HEK293 (cell line): ENCODE data around the gene PPIL4.

Source experiments
- GLI4 ChIP-seq: fragments of 450-650 bp; formaldehyde crosslinking; IDR thresholded peaks from 2 replicates; pipeline ENCODE4 v1.5.1; 2016; ENCODE audit warnings: missing biosample characterization, missing genetic modification characterization
- YY2 ChIP-seq: fragments of 450-650 bp; formaldehyde crosslinking; IDR thresholded peaks from 2 replicates; pipeline ENCODE4 v1.5.1; 2016; ENCODE audit warnings: missing biosample characterization, missing genetic modification characterization
- ZBTB8A ChIP-seq: fragments of 450-650 bp; formaldehyde crosslinking; IDR thresholded peaks from 2 replicates; pipeline ENCODE4 v1.5.1; 2016; ENCODE audit warnings: missing biosample characterization, missing genetic modification characterization
- ZFP3 ChIP-seq: fragments of 450-650 bp; formaldehyde crosslinking; IDR thresholded peaks from 2 replicates; pipeline ENCODE4 v1.5.1; 2016; ENCODE audit warnings: low read depth, missing biosample characterization, missing genetic modification characterization
- ZFP37 ChIP-seq: fragments of 450-650 bp; formaldehyde crosslinking; IDR thresholded peaks from 2 replicates; pipeline ENCODE4 v1.5.1; 2016; ENCODE audit warnings: missing biosample characterization, missing genetic modification characterization
- ZFP69B ChIP-seq: fragments of 450-650 bp; formaldehyde crosslinking; IDR thresholded peaks from 2 replicates; pipeline ENCODE4 v1.5.1; 2016; ENCODE audit warnings: missing biosample characterization, missing genetic modification characterization
- ZNF184 ChIP-seq: fragments of 450-650 bp; IDR thresholded peaks from 2 replicates; pipeline ENCODE4 v1.5.1; 2018; ENCODE audit warnings: missing biosample characterization, mild to moderate bottlenecking, missing genetic modification characterization
- ZNF350 ChIP-seq: fragments of 450-650 bp; formaldehyde crosslinking; IDR thresholded peaks from 2 replicates; pipeline ENCODE4 v1.5.0; 2017; ENCODE audit warnings: missing biosample characterization, mild to moderate bottlenecking, missing genetic modification characterization
- ZNF404 ChIP-seq: fragments of 450-650 bp; formaldehyde crosslinking; IDR thresholded peaks from 2 replicates; pipeline ENCODE4 v1.5.1; 2017; ENCODE audit warnings: missing biosample characterization, missing genetic modification characterization
- ZNF416 ChIP-seq: fragments of 450-650 bp; formaldehyde crosslinking; IDR thresholded peaks from 2 replicates; pipeline ENCODE4 v1.5.1; 2016; ENCODE audit warnings: missing biosample characterization, missing genetic modification characterization
- ZNF423 ChIP-seq: fragments of 450-650 bp; formaldehyde crosslinking; IDR thresholded peaks from 2 replicates; pipeline ENCODE4 v1.5.1; 2016; ENCODE audit warnings: missing biosample characterization, missing genetic modification characterization
- ZNF654 ChIP-seq: fragments of 450-650 bp; formaldehyde crosslinking; IDR thresholded peaks from 2 replicates; pipeline ENCODE4 v1.5.1; 2016; ENCODE audit warnings: low read depth, missing biosample characterization, missing genetic modification characterization
- ZNF660 ChIP-seq: fragments of 450-650 bp; IDR thresholded peaks from 2 replicates; pipeline ENCODE4 v1.5.1; 2018; ENCODE audit warnings: missing biosample characterization, mild to moderate bottlenecking, missing genetic modification characterization
- TF ChIP-seq, protein P1 (sequence below): fragments of 450-650 bp; formaldehyde crosslinking; IDR thresholded peaks from 2 replicates; pipeline ENCODE4 v1.5.1; 2016; ENCODE audit warnings: missing biosample characterization, missing genetic modification characterization
- TF ChIP-seq, protein P2 (sequence below): fragments of 450-650 bp; formaldehyde crosslinking; IDR thresholded peaks from 2 replicates; pipeline ENCODE4 v1.5.1; 2017; ENCODE audit warnings: missing biosample characterization, missing genetic modification characterization
- TF ChIP-seq, protein P3 (sequence below): fragments of 450-650 bp; formaldehyde crosslinking; IDR thresholded peaks from 2 replicates; pipeline ENCODE4 v1.5.1; 2016; ENCODE audit warnings: missing biosample characterization, missing genetic modification characterization
- TF ChIP-seq, protein P4 (sequence below): fragments of 450-650 bp; formaldehyde crosslinking; IDR thresholded peaks from 2 replicates; pipeline ENCODE4 v1.5.1; 2016; ENCODE audit warnings: missing biosample characterization, missing genetic modification characterization
- TF ChIP-seq, protein P5 (sequence below): fragments of 450-650 bp; formaldehyde crosslinking; IDR thresholded peaks from 2 replicates; pipeline ENCODE4 v1.5.1; 2016; ENCODE audit warnings: missing biosample characterization, missing genetic modification characterization
- TF ChIP-seq, protein P6 (sequence below): fragments of 450-650 bp; formaldehyde crosslinking; IDR thresholded peaks from 2 replicates; pipeline ENCODE4 v1.5.1; 2016; ENCODE audit warnings: missing biosample characterization, missing genetic modification characterization, borderline replicate concordance
- TF ChIP-seq, protein P7 (sequence below): fragments of 450-650 bp; formaldehyde crosslinking; IDR thresholded peaks from 2 replicates; pipeline ENCODE4 v1.5.1; 2016; ENCODE audit warnings: missing biosample characterization, missing genetic modification characterization

The PPIL4 gene

DNA sequence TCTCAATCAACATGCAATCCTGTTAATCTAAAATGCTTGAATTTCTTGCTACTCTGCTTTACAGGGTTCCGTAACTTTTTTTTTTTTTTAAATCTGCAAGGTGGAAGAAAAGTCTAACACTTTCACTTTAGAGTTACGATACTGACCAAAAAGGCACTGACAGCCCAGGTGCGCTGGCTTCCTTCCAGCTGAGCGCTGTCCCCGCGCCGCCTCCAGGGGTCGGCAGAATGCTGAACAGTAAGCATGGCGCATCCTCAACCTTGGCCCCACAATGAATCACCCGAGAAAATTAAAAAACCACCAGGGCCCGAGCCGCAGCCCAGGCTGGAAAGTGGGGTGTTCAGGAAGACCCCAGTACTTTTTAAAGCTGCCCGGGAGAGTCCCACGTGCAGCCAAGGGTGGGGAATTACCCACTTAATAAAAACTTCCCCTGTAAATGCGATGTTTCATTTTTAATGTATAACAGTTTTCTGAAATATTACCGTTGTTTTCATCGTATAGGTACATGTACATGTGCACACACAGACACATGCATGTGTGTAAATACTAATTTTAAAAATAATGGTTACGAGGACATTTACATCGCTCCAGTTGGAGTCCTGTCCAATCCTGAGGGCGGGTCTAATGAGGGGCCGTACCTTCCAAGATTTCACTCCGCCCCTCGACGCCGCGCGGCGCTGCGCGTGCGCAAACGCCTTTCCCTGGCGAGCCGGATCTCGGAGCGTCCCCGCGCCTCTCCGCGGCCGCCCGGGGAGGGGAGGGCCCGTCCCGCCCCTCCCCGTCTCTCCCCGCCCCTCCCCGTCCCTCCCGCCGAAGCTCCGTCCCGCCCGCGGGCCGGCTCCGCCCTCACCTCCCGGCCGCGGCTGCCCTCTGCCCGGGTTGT is 19.9 kb upstream of the PPIL4 start, which contains the start of gene GINM1 (continued):
- TF ChIP-seq ZNF184 (no peak), GLI4 (no peak), ZNF416 (tag by site-specific recombination) (no peak), ZNF350 (tag by site-specific recombination) (no peak), ZBTB8A (tag by site-specific recombination) (peak; percentile 13; the same call in 1 of the 2 replicates), ZFP69B (tag by site-specific recombination) (peak; percentile 92), YY2 (tag by site-specific recombination) (no peak), ZNF660 (tag by site-specific recombination) (peak; percentile 53; the same call in 1 of the 2 replicates), ZNF654 (tag by site-specific recombination) (peak; percentile 49), ZFP37 (tag by site-specific recombination) (no peak; the same call in 1 of the 2 replicates), ZFP3 (tag by site-specific recombination) (no peak), ZNF423 (tag by site-specific recombination) (no peak), ZNF404 (tag by site-specific recombination) (no peak)
- TF ChIP-seq, protein P1, sequence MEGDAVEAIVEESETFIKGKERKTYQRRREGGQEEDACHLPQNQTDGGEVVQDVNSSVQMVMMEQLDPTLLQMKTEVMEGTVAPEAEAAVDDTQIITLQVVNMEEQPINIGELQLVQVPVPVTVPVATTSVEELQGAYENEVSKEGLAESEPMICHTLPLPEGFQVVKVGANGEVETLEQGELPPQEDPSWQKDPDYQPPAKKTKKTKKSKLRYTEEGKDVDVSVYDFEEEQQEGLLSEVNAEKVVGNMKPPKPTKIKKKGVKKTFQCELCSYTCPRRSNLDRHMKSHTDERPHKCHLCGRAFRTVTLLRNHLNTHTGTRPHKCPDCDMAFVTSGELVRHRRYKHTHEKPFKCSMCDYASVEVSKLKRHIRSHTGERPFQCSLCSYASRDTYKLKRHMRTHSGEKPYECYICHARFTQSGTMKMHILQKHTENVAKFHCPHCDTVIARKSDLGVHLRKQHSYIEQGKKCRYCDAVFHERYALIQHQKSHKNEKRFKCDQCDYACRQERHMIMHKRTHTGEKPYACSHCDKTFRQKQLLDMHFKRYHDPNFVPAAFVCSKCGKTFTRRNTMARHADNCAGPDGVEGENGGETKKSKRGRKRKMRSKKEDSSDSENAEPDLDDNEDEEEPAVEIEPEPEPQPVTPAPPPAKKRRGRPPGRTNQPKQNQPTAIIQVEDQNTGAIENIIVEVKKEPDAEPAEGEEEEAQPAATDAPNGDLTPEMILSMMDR (tag by site-specific recombination): peak; percentile 75
- TF ChIP-seq, protein P2, sequence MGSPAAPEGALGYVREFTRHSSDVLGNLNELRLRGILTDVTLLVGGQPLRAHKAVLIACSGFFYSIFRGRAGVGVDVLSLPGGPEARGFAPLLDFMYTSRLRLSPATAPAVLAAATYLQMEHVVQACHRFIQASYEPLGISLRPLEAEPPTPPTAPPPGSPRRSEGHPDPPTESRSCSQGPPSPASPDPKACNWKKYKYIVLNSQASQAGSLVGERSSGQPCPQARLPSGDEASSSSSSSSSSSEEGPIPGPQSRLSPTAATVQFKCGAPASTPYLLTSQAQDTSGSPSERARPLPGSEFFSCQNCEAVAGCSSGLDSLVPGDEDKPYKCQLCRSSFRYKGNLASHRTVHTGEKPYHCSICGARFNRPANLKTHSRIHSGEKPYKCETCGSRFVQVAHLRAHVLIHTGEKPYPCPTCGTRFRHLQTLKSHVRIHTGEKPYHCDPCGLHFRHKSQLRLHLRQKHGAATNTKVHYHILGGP (tag by site-specific recombination): no peak
- TF ChIP-seq, protein P3, sequence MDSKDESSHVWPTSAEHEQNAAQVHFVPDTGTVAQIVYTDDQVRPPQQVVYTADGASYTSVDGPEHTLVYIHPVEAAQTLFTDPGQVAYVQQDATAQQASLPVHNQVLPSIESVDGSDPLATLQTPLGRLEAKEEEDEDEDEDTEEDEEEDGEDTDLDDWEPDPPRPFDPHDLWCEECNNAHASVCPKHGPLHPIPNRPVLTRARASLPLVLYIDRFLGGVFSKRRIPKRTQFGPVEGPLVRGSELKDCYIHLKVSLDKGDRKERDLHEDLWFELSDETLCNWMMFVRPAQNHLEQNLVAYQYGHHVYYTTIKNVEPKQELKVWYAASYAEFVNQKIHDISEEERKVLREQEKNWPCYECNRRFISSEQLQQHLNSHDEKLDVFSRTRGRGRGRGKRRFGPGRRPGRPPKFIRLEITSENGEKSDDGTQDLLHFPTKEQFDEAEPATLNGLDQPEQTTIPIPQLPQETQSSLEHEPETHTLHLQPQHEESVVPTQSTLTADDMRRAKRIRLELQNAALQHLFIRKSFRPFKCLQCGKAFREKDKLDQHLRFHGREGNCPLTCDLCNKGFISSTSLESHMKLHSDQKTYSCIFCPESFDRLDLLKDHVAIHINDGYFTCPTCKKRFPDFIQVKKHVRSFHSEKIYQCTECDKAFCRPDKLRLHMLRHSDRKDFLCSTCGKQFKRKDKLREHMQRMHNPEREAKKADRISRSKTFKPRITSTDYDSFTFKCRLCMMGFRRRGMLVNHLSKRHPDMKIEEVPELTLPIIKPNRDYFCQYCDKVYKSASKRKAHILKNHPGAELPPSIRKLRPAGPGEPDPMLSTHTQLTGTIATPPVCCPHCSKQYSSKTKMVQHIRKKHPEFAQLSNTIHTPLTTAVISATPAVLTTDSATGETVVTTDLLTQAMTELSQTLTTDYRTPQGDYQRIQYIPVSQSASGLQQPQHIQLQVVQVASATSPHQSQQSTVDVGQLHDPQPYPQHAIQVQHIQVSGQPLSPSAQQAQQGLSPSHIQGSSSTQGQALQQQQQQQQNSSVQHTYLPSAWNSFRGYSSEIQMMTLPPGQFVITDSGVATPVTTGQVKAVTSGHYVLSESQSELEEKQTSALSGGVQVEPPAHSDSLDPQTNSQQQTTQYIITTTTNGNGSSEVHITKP: peak; percentile 82
- TF ChIP-seq, protein P4, sequence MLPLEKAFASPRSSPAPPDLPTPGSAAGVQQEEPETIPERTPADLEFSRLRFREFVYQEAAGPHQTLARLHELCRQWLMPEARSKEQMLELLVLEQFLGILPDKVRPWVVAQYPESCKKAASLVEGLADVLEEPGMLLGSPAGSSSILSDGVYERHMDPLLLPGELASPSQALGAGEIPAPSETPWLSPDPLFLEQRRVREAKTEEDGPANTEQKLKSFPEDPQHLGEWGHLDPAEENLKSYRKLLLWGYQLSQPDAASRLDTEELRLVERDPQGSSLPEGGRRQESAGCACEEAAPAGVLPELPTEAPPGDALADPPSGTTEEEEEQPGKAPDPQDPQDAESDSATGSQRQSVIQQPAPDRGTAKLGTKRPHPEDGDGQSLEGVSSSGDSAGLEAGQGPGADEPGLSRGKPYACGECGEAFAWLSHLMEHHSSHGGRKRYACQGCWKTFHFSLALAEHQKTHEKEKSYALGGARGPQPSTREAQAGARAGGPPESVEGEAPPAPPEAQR (tag by site-specific recombination): no peak
- TF ChIP-seq, protein P5, sequence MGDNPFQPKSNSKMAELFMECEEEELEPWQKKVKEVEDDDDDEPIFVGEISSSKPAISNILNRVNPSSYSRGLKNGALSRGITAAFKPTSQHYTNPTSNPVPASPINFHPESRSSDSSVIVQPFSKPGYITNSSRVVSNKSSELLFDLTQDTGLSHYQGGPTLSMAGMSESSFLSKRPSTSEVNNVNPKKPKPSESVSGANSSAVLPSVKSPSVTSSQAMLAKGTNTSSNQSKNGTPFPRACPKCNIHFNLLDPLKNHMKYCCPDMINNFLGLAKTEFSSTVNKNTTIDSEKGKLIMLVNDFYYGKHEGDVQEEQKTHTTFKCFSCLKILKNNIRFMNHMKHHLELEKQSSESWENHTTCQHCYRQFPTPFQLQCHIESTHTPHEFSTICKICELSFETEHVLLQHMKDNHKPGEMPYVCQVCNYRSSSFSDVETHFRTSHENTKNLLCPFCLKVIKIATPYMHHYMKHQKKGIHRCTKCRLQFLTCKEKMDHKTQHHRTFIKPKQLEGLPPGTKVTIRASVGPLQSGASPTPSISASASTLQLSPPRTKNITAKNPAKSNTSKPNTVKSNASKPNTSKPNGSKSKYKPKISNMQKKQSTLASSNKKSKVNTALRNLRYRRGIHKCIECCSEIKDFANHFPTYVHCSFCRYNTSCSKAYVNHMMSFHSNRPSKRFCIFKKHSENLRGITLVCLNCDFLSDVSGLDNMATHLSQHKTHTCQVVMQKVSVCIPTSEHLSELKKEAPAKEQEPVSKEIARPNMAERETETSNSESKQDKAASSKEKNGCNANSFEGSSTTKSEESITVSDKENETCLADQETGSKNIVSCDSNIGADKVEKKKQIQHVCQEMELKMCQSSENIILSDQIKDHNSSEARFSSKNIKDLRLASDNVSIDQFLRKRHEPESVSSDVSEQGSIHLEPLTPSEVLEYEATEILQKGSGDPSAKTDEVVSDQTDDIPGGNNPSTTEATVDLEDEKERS: no peak
- TF ChIP-seq, protein P6, sequence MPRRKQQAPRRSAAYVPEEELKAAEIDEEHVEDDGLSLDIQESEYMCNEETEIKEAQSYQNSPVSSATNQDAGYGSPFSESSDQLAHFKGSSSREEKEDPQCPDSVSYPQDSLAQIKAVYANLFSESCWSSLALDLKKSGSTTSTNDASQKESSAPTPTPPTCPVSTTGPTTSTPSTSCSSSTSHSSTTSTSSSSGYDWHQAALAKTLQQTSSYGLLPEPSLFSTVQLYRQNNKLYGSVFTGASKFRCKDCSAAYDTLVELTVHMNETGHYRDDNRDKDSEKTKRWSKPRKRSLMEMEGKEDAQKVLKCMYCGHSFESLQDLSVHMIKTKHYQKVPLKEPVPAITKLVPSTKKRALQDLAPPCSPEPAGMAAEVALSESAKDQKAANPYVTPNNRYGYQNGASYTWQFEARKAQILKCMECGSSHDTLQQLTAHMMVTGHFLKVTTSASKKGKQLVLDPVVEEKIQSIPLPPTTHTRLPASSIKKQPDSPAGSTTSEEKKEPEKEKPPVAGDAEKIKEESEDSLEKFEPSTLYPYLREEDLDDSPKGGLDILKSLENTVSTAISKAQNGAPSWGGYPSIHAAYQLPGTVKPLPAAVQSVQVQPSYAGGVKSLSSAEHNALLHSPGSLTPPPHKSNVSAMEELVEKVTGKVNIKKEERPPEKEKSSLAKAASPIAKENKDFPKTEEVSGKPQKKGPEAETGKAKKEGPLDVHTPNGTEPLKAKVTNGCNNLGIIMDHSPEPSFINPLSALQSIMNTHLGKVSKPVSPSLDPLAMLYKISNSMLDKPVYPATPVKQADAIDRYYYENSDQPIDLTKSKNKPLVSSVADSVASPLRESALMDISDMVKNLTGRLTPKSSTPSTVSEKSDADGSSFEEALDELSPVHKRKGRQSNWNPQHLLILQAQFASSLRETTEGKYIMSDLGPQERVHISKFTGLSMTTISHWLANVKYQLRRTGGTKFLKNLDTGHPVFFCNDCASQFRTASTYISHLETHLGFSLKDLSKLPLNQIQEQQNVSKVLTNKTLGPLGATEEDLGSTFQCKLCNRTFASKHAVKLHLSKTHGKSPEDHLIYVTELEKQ (tag by site-specific recombination): no peak
- TF ChIP-seq, protein P7, sequence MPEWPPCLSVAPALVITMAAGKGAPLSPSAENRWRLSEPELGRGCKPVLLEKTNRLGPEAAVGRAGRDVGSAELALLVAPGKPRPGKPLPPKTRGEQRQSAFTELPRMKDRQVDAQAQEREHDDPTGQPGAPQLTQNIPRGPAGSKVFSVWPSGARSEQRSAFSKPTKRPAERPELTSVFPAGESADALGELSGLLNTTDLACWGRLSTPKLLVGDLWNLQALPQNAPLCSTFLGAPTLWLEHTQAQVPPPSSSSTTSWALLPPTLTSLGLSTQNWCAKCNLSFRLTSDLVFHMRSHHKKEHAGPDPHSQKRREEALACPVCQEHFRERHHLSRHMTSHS (tag by site-specific recombination): no peak
